GM12864 (cell line): ENCODE results near the gene TRPV4.

Experiments used
- DNase-seq: peaks from one replicate; pipeline ENCODE4 v3.0.0-alpha.2; 2011; ENCODE audit warnings: low read depth
- H3K4me3 ChIP-seq: 2 replicates; pipeline ENCODE4 v1.5.1; 2011; ENCODE audit warnings: mild to moderate bottlenecking, low read depth, low read length, control low read depth
- CTCF ChIP-seq: IDR thresholded peaks from 2 replicates; pipeline ENCODE4 v1.5.1; 2011; ENCODE audit warnings: low read depth, mild to moderate bottlenecking, moderate library complexity, low read length, control low read depth, inconsistent platforms; ENCODE audit errors: missing control alignments

Gene TRPV4

GRCh38 chr12:109763201-109763841 lies 69.9 kb downstream of the TRPV4 start:
- TF ChIP-seq CTCF: no peak
- H3K4me3 ChIP-seq: no peak overlapping the region
- DNase-seq: no peak

- DNase-seq: no peak
- no peak overlapping the region for H3K4me3 ChIP-seq
- no peak for TF ChIP-seq CTCF
Measured at GRCh38 chr12:109762673-109763191, 70.5 kb downstream of the TRPV4 start.

- H3K4me3 ChIP-seq: no peak overlapping the region
- no peak for DNase-seq
- TF ChIP-seq CTCF: no peak
Measured at GRCh38 chr12:109762071-109762672, 71.0 kb downstream of the TRPV4 start.

GRCh38 chr12:109760930-109761921 lies 72.0 kb downstream of the TRPV4 start:
- no peak for DNase-seq
- H3K4me3 ChIP-seq: no peak overlapping the region
- TF ChIP-seq CTCF: no peak

GRCh38 chr12:109760031-109760929 lies 72.9 kb downstream of the TRPV4 start:
- no peak for DNase-seq
- TF ChIP-seq CTCF: no peak
- no peak overlapping the region for H3K4me3 ChIP-seq

GRCh38 chr12:109759595-109759994 lies 73.6 kb downstream of the TRPV4 start:
- no peak for DNase-seq
- no peak for TF ChIP-seq CTCF
- H3K4me3 ChIP-seq: no peak overlapping the region
